Measurements from ENCODE around the gene SHQ1.

GRCh38 chr3:72846166-72846565, 2.1 kb downstream of the SHQ1 start:
- TF ChIP-seq ZNF16 (tag by site-specific recombination; IDR thresholded peaks at IDR 0.05; ENCODE audit: low read depth) (no peak), ZNF202 (tag by site-specific recombination; IDR thresholded peaks at IDR 0.05; ENCODE audit: borderline replicate concordance) (no peak), ZNF133 (tag by site-specific recombination; IDR thresholded peaks at IDR 0.05) (no peak), ZNF777 (tag by site-specific recombination; IDR thresholded peaks at IDR 0.05; ENCODE audit: borderline replicate concordance) (no peak), REPIN1 (tag by site-specific recombination; IDR thresholded peaks at IDR 0.05; ENCODE audit: low read depth) (no peak), KLF16 (tag by site-specific recombination; IDR thresholded peaks at IDR 0.05) (no peak), OSR2 (tag by site-specific recombination; IDR thresholded peaks at IDR 0.05) (no peak)
- TF ChIP-seq, protein P1, sequence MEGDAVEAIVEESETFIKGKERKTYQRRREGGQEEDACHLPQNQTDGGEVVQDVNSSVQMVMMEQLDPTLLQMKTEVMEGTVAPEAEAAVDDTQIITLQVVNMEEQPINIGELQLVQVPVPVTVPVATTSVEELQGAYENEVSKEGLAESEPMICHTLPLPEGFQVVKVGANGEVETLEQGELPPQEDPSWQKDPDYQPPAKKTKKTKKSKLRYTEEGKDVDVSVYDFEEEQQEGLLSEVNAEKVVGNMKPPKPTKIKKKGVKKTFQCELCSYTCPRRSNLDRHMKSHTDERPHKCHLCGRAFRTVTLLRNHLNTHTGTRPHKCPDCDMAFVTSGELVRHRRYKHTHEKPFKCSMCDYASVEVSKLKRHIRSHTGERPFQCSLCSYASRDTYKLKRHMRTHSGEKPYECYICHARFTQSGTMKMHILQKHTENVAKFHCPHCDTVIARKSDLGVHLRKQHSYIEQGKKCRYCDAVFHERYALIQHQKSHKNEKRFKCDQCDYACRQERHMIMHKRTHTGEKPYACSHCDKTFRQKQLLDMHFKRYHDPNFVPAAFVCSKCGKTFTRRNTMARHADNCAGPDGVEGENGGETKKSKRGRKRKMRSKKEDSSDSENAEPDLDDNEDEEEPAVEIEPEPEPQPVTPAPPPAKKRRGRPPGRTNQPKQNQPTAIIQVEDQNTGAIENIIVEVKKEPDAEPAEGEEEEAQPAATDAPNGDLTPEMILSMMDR (tag by site-specific recombination; IDR thresholded peaks at IDR 0.05) = no peak

Data from HEK293 (cell line).